ENCODE data around the gene PRR35. TPM values are rescaled to one million over a fixed set of nuclear protein-coding genes. Genes with fewer than 3 reads are reported as not detected.
"Not testable (repeated sequence)": the region's sequence is repeated elsewhere in the genome, so short reads cannot be mapped to it uniquely, and the experiment has no call there.

The PRR35 gene
- total RNA-seq, 1 donor from 2014 or later: not detected

DNA sequence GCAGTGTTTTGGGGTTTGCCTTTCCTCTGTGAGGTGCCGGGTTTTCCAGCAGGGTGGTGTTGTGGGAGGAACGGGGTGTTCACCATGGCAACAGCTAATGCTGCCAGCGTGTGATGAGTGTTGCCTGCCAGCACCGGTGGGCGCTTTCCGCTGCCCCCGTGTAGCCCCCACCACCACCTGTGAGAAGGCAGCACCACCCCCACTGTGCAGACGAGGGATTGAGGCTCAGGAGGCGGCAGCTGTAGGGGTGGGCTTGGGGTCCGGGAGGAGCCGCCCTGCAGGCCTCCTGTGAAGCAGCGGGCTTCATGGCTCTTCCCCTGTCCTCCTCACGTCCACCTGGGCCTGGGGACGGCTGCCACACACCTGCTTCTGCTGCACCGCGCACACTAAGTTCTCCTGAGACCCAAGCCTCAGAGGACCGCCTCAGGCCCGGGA, 34.9 kb downstream of the PRR35 start:
- Histone ChIP-seq H3K27me3 (ENCODE audit: control insufficient read depth, insufficient read depth, low read length) (no peaks in the 10 kb centered on the region), H3K36me3 (ENCODE audit: control insufficient read depth, insufficient read depth, low read length) (no peaks in the 10 kb centered on the region), H3K4me3 (ENCODE audit: low read depth, low read length) (no peak overlapping the region)
- no peak for DNase-seq (ENCODE audit: low read depth)
- TF ChIP-seq, protein P1, sequence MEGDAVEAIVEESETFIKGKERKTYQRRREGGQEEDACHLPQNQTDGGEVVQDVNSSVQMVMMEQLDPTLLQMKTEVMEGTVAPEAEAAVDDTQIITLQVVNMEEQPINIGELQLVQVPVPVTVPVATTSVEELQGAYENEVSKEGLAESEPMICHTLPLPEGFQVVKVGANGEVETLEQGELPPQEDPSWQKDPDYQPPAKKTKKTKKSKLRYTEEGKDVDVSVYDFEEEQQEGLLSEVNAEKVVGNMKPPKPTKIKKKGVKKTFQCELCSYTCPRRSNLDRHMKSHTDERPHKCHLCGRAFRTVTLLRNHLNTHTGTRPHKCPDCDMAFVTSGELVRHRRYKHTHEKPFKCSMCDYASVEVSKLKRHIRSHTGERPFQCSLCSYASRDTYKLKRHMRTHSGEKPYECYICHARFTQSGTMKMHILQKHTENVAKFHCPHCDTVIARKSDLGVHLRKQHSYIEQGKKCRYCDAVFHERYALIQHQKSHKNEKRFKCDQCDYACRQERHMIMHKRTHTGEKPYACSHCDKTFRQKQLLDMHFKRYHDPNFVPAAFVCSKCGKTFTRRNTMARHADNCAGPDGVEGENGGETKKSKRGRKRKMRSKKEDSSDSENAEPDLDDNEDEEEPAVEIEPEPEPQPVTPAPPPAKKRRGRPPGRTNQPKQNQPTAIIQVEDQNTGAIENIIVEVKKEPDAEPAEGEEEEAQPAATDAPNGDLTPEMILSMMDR (IDR thresholded peaks at IDR 0.05; ENCODE audit: insufficient read depth, low read length, poor library complexity, severe bottlenecking): no peak

DNA sequence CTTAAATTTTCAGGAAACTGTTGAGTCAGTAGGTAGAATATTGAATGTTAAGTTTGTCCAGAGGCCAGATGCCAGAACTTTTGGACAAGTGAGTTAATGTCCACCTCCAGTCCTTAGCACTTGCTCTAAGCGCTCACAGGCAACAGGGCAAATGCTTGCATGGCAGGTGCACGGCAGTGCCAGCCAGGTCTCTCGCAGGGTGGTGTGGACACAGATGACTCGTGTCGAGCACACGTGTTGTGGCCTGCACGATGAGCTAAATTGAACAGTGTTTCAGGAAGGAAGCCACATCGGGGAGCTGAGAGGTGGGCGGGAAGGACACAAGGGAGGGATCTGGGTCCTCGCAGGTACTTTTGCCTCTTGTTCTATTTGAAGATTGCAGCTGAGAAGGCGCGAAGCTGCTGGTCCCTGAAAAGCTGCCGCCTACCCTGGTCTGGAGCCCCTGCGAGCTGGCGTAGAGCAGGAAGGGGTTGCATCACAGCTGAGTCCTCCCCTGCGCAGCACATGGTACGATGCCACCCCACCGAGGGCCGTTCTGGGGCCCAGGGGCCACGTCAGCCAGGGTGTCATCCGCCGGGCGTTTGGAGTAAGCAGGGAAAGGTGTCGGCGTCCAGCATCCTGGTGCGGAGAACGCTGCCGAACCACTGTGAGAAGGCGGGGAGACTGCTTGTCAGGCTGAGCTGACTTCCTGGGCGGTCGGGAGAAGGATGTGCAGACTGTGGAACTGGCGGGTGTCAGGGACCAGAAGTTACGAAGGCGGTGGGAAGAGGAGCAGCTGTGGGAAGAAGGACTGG, 35.9 kb downstream of the PRR35 start:
- Histone ChIP-seq H3K27me3 (ENCODE audit: control insufficient read depth, insufficient read depth, low read length) (no peaks in the 10 kb centered on the region), H3K36me3 (ENCODE audit: control insufficient read depth, insufficient read depth, low read length) (no peaks in the 10 kb centered on the region), H3K4me3 (ENCODE audit: low read depth, low read length) (no peak overlapping the region)
- TF ChIP-seq, protein P1 (IDR thresholded peaks at IDR 0.05; ENCODE audit: insufficient read depth, low read length, poor library complexity, severe bottlenecking): no peak
- no peak for DNase-seq (ENCODE audit: low read depth)

DNA sequence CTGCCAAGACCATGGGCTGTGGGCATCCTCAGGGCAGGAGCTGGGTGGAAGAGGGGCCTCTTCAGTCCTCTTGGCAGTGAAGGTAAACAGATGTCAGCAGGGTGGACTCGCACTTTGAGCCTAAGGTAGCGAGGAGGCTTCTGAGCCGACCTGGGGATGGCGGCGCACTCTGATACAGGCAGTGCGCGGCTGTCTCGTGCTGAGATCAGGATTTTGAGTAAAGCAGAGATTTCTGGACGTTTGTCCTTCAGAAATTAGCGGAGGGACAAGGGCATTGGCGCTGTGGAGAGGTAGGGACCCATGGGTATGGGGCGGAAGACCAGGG, 36.5 kb downstream of the PRR35 start:
- TF ChIP-seq, protein P1 (IDR thresholded peaks at IDR 0.05; ENCODE audit: insufficient read depth, low read length, poor library complexity, severe bottlenecking): no peak
- no peak for DNase-seq (ENCODE audit: low read depth)
- no peaks in the 10 kb centered on the region for H3K27me3 ChIP-seq (ENCODE audit: control insufficient read depth, insufficient read depth, low read length)
- no peak overlapping the region for H3K4me3 ChIP-seq (ENCODE audit: low read depth, low read length)
- no peaks in the 10 kb centered on the region for H3K36me3 ChIP-seq (ENCODE audit: control insufficient read depth, insufficient read depth, low read length)

DNA sequence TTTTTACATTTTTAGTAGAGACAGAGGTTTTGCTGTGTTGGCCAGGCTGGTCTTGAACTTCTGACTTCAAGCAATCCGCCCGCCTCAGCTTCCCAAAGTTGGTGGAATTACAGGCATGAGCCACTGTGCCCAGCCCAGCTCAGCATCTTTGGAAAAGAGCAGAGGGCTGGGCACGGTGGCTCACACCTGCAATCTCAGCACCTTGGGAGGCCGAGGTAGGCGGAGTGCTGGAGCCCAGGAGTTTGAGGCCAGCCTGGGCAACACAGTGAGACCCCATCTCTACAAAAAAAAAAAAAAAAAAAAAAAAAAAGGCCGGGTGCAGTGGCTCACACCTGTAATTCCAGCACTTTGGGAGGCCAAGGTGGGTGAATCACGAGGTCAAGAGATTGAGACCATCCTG, 37.5 kb downstream of the PRR35 start:
- not testable (repeated sequence) for H3K36me3 ChIP-seq (ENCODE audit: control insufficient read depth, insufficient read depth, low read length); DNase-seq (ENCODE audit: low read depth); H3K4me3 ChIP-seq (ENCODE audit: low read depth, low read length); H3K27me3 ChIP-seq (ENCODE audit: control insufficient read depth, insufficient read depth, low read length)

DNA sequence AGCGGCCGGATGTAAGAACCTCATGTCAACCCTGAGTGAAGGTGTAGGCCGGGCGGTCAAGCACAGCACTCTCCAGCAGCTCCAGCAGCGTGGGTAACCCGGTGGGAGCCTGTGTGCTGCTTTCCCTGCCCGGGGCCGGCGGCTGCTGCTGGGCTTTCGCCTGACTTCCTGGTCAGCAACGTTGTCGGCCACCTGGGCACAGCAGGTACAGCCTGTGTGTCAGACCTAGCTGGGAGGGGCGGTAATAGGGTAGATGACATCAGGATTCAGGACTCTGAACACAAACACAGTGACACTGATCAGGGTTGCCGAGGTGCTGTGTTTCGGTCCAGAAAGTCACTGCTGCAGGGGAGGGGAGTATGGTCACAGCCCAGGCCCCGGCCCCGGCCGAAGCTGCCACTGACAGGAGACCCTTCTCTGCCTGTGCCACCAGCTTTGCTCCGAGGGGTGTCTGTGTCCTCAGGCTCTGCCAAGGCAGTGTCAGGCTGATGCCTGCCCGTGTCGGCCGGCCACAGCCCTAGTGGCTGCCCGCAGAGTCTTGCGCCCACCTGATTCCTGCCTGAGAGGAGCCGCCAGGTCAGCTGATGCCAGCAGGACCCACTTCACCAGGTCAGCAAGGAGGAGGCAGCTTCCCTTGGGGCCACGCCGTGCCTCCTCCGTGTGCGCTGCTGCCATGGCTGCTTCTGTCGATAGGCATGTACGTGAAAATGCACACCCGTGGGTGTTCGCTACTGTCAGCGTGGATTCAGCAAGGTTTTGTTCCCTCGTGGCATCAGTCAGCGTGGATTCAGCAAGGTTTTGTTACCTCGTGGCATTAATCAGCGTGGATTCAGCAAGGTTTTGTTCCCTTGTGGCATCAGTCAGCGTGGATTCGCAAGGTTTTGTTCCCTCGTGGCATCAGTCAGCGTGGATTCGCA, 38.9 kb downstream of the PRR35 start:
- TF ChIP-seq, protein P1 (IDR thresholded peaks at IDR 0.05; ENCODE audit: insufficient read depth, low read length, poor library complexity, severe bottlenecking): no peak
- Histone ChIP-seq H3K36me3 (ENCODE audit: control insufficient read depth, insufficient read depth, low read length) (no peaks in the 10 kb centered on the region), H3K27me3 (ENCODE audit: control insufficient read depth, insufficient read depth, low read length) (no peaks in the 10 kb centered on the region), H3K4me3 (ENCODE audit: low read depth, low read length) (no peak overlapping the region)
- no peak for DNase-seq (ENCODE audit: low read depth)

DNA sequence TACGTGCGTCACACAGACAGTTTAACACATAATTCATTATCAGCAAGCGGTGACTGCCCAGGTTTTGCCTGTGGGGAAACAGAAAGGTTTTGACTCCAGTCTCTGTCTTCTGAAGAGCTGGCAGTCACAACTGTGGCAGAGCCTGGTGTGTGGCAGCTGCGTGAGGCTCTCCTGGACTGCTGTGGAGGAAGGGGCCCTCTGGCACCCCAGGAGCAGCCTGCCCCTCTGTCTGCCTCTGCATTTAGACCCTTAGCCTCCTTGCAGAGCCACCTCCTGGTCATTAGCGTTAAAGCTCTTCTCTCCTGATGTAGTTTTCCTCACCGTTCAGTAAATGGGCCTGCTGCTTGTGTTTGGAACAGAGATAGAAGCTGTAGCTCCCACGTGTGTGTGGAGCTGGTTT, 40.6 kb downstream of the PRR35 start:
- no peak for DNase-seq (ENCODE audit: low read depth)
- TF ChIP-seq, protein P1 (IDR thresholded peaks at IDR 0.05; ENCODE audit: insufficient read depth, low read length, poor library complexity, severe bottlenecking): peak; percentile 36
- Histone ChIP-seq H3K27me3 (ENCODE audit: control insufficient read depth, insufficient read depth, low read length) (no peaks in the 10 kb centered on the region), H3K36me3 (ENCODE audit: control insufficient read depth, insufficient read depth, low read length) (no peaks in the 10 kb centered on the region), H3K4me3 (ENCODE audit: low read depth, low read length) (no peak overlapping the region)

All from kidney epithelial cell (primary cell).